Keratinocyte (primary cell): ENCODE data around the gene ZG16B. TPM values are rescaled to one million over a fixed set of nuclear protein-coding genes. Genes with fewer than 3 reads are reported as not detected.

Experiments used
- DNase-seq: peaks from one replicate; pipeline ENCODE4 v3.0.0-alpha.2; 2011; ENCODE audit warnings: low read depth, missing footprints, low spot score
- FAIRE-seq: peaks from 2 replicates; lab custom pipeline; 2011; peaks lifted over from hg19 to GRCh38; lab: Jason Lieb, UNC
- H2AFZ ChIP-seq: 2 replicates; pipeline ENCODE4 v1.6.0; 2012; ENCODE audit warnings: low read length, control low read depth, inconsistent platforms; ENCODE audit not compliant: control insufficient read depth
- H3K27ac ChIP-seq: 2 replicates; pipeline ENCODE4 v1.5.1; 2011; ENCODE audit warnings: low read length; ENCODE audit not compliant: control insufficient read depth, insufficient read depth
- H3K27me3 ChIP-seq: 3 replicates; pipeline ENCODE4 v1.6.0; 2011; ENCODE audit warnings: low read length; ENCODE audit not compliant: control insufficient read depth, insufficient read depth; ENCODE audit errors: extremely low read depth
- H3K36me3 ChIP-seq, 2 experiments: 2 replicates in 1 of 2; 3 replicates in 1 of 2; pipeline ENCODE4 v1.5.1; 2011; ENCODE audit warnings: low read length in 2 of 2, mild to moderate bottlenecking in 1 of 2; ENCODE audit not compliant: control insufficient read depth in 2 of 2, insufficient read depth in 2 of 2; ENCODE audit errors: extremely low read depth in 1 of 2
- H3K4me1 ChIP-seq: 3 replicates; pipeline ENCODE4 v1.5.1; 2011; ENCODE audit warnings: low read length; ENCODE audit not compliant: control insufficient read depth, insufficient read depth; ENCODE audit errors: extremely low read depth
- H3K4me2 ChIP-seq: 3 replicates; pipeline ENCODE4 v1.6.0; 2011; ENCODE audit warnings: low read depth, low read length; ENCODE audit not compliant: control insufficient read depth, insufficient read depth; ENCODE audit errors: extremely low read depth
- H3K4me3 ChIP-seq, 3 experiments: fragments of 200-600 bp in 1 of 3; sonication (generic) in 1 of 3; 2 replicates in 2 of 3; 3 replicates in 1 of 3; pipeline ENCODE4 v1.5.1; 2011 to 2016; ENCODE audit warnings: low read length in 3 of 3, mild to moderate bottlenecking in 3 of 3, control low read depth in 2 of 3, inconsistent platforms in 1 of 3, low read depth in 1 of 3, mixed read lengths in 1 of 3, mixed run types in 1 of 3, moderate library complexity in 1 of 3; ENCODE audit not compliant: control insufficient read depth in 2 of 3, insufficient read depth in 2 of 3; ENCODE audit errors: extremely low read depth in 1 of 3
- H3K79me2 ChIP-seq: 2 replicates; pipeline ENCODE4 v1.6.0; 2012; ENCODE audit warnings: low read length; ENCODE audit not compliant: control insufficient read depth, insufficient read depth
- H3K9ac ChIP-seq: 3 replicates; pipeline ENCODE4 v1.6.0; 2011; ENCODE audit warnings: low read length; ENCODE audit not compliant: control insufficient read depth, insufficient read depth; ENCODE audit errors: extremely low read depth
- H3K9me1 ChIP-seq: 3 replicates; pipeline ENCODE4 v1.6.0; 2011; ENCODE audit warnings: low read length; ENCODE audit not compliant: control insufficient read depth, insufficient read depth; ENCODE audit errors: extremely low read depth
- H3K9me3 ChIP-seq: 2 replicates; pipeline ENCODE4 v1.5.1; 2012; ENCODE audit warnings: low read depth, low read length; ENCODE audit not compliant: control insufficient read depth
- H4K20me1 ChIP-seq: 3 replicates; pipeline ENCODE4 v1.6.0; 2011; ENCODE audit warnings: low read length; ENCODE audit not compliant: control insufficient read depth, insufficient read depth; ENCODE audit errors: extremely low read depth
- EZH2 ChIP-seq: IDR thresholded peaks from one replicate; pipeline ENCODE4 v1.6.1; 2012; ENCODE audit warnings: inconsistent platforms, mild to moderate bottlenecking, low read length, moderate library complexity
- dilution Hi-C: fragments of 300-500 bp; cut with MboI; formaldehyde crosslinking; loops from one replicate; pipeline ENCODE4 v1.7.0; 2020; ENCODE audit warnings: low sequenced_read_pairs; ENCODE audit not compliant: extremely low pct_ligation_motif_present
- polyA plus RNA-seq, 5 experiments: library from polyadenylated mRNA; depleted of rRNA in 3 of 5; stranded (reverse) in 3 of 5; stranded (forward) in 1 of 5; unstranded in 1 of 5; fragments of >200 nt; gene quantifications; 1 replicate in 1 of 5; 2 replicates in 3 of 5; 3 replicates in 1 of 5; pipeline versions ENCODE4 v1.2.1 to v1.2.3, GENCODE V29; 2011 to 2012; ENCODE audit warnings: missing spikeins in 2 of 5, low read depth in 1 of 5, low replicate concordance in 1 of 5
- TF ChIP-seq, protein P1 (sequence below), 3 experiments: IDR thresholded peaks in 1 of 3; conservative IDR thresholded peaks in 1 of 3; optimal IDR thresholded peaks in 1 of 3; 2 replicates in 2 of 3; 3 replicates in 1 of 3; pipeline versions ENCODE3 to v1.5.1; 2011; ENCODE audit warnings: low read length in 3 of 3, mild to moderate bottlenecking in 3 of 3, moderate library complexity in 2 of 3, control low read depth in 1 of 3, inconsistent platforms in 1 of 3; ENCODE audit not compliant: insufficient read depth in 2 of 3; ENCODE audit errors: extremely low read depth in 1 of 3

Gene ZG16B
- polyA plus RNA-seq, 1 donor (not counting 4 experiments of a cell fraction or from before 2014, with no cell fraction given): 2.1 TPM

DNA sequence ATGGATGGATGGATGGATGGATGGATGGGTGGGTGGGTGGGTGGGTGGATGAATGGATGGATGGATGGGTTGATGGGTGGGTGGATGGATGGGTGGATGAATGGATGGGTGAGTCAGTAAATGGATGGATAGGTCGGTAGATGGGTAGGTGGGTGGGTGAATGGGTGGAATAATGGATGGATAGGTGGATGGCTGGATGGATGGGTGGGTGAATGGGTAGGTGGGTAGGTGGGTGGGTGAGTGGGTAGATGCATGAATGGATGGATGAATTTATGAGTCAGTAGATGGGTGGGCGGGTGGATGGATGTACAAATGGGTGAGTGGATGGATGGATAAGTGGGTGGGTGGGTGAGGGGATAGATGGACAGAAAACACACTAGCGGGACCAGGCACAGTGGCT is 4.9 kb downstream of the ZG16B start:
- Histone ChIP-seq H3K27ac (no peak overlapping the region), H3K27me3 (peaks cover 25% of the 10 kb centered on the region), H3K36me3 (no peaks in the 10 kb centered on the region), H2AFZ (no peak overlapping the region), H3K9me3 (no peaks in the 10 kb centered on the region), H4K20me1 (no peaks in the 10 kb centered on the region), H3K4me2 (no peak overlapping the region), H3K79me2 (no peaks in the 10 kb centered on the region), H3K4me1 (peaks cover 31% of the 10 kb centered on the region), H3K9me1 (no peaks in the 10 kb centered on the region), H3K9ac (no peak overlapping the region), H3K4me3 (no peak overlapping the region)
- DNase-seq: no peak
- TF ChIP-seq EZH2: no peak
- TF ChIP-seq, protein P1, sequence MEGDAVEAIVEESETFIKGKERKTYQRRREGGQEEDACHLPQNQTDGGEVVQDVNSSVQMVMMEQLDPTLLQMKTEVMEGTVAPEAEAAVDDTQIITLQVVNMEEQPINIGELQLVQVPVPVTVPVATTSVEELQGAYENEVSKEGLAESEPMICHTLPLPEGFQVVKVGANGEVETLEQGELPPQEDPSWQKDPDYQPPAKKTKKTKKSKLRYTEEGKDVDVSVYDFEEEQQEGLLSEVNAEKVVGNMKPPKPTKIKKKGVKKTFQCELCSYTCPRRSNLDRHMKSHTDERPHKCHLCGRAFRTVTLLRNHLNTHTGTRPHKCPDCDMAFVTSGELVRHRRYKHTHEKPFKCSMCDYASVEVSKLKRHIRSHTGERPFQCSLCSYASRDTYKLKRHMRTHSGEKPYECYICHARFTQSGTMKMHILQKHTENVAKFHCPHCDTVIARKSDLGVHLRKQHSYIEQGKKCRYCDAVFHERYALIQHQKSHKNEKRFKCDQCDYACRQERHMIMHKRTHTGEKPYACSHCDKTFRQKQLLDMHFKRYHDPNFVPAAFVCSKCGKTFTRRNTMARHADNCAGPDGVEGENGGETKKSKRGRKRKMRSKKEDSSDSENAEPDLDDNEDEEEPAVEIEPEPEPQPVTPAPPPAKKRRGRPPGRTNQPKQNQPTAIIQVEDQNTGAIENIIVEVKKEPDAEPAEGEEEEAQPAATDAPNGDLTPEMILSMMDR (optimal IDR thresholded peaks at IDR 0.05 in 1 of 3, IDR thresholded peaks at IDR 0.05 in 1 of 3, conservative IDR thresholded peaks at IDR 0.05 in 1 of 3; ENCODE audit: extremely low read depth in 1 of 3, insufficient read depth in 2 of 3, low read length in 3 of 3): no peak
- dilution Hi-C loops: no loop called here
- FAIRE-seq: no peak

DNA sequence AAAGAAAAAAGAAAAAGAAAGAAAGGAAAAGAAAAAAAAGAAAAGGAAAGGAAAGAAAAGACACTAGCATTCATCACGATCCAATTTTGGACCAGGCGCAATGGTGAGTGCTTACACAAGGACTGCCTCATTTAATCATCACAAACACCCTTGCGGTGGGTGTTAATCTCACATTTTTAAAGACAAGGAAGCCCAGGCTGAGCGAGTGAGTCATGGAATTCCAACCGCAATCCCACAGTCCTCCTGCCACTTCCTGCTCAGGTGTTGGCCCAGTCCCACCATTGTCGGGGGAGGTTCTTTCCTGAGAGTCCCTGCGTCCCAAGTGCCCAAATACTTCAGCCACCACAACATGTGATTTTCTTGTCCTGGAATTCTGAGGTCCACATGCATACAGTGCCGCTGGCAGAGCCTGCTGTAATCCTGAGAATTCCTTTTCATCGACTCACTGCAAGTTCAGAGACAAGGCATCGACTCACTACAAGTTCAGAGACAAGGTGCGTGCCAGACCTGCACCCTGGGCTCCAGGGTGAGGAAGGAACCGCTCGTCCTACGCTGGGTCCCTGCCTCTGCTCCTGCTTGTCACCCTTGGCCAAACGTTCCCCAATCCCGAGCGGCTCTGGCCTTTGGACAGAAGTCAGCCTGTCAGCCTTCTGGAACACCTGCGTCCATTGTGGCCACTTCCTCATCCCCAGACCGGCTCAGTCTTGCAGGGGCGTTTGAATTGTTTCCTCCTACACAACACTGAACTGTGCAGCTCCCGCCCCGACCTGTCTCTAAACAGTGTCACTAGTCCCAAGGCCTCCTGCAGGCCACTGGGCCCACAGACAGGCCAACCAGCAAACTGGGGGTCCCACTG is 5.8 kb downstream of the ZG16B start:
- dilution Hi-C loops: no loop called here
- TF ChIP-seq EZH2: no peak
- TF ChIP-seq, protein P1 (optimal IDR thresholded peaks at IDR 0.05 in 1 of 3, IDR thresholded peaks at IDR 0.05 in 1 of 3, conservative IDR thresholded peaks at IDR 0.05 in 1 of 3; ENCODE audit: extremely low read depth in 1 of 3, insufficient read depth in 2 of 3, low read length in 3 of 3): peak in 1 of 3 experiments; percentile 13
- H3K4me3 ChIP-seq: peak overlapping the region in 1 of 3 experiments; percentile 6

More for the DNA sequence above, 5.8 kb downstream of the ZG16B start:
- no peaks in the 10 kb centered on the region for H3K36me3 ChIP-seq
- no peaks in the 10 kb centered on the region for H4K20me1 ChIP-seq
- FAIRE-seq (peak; percentile 100), DNase-seq (peak; percentile 98)
- peak overlapping the region; percentile 5 for H3K9ac ChIP-seq
- peak overlapping the region; percentile 37 for H3K27ac ChIP-seq
- H3K4me1 ChIP-seq: peaks cover 26% of the 10 kb centered on the region
- H2AFZ ChIP-seq: peak overlapping the region; percentile 3
- no peaks in the 10 kb centered on the region for H3K79me2 ChIP-seq
- H3K4me2 ChIP-seq: peak overlapping the region; percentile 63
- H3K9me1 ChIP-seq: no peaks in the 10 kb centered on the region
- H3K9me3 ChIP-seq: no peaks in the 10 kb centered on the region
- H3K27me3 ChIP-seq: peaks cover 25% of the 10 kb centered on the region
